ENCODE data around the gene ZNF654. TPM values are rescaled to one million over a fixed set of nuclear protein-coding genes. Genes with fewer than 3 reads are reported as not detected.

Gene ZNF654
- 7.6 and 34.3 TPM in 2 replicates for total RNA-seq

GRCh38 chr3:88058581-88059379 lies at the start of gene ZNF654, which contains the start of gene CGGBP1:
TSS of gene ZNF654 (plus strand) at chr3:88059255. CDS start at chr3:88059320, 65 bp downstream.
TSS of gene CGGBP1 (minus strand) at chr3:88059005. CDS start at chr3:88055976, 3,029 bp downstream.

GRCh38 chr3:88149509-88150362 lies 90.7 kb downstream of the ZNF654 start, which contains the start of gene C3orf38:
TSS of gene C3orf38 (plus strand) at chr3:88149959. CDS start at chr3:88150053, 94 bp downstream.

Other genes starting within 250 kb of the ZNF654 start
- 44.0 and 45.6 TPM in 2 replicates for gene CGGBP1, start 250 bp upstream of the ZNF654 start, total RNA-seq
- 13.4 and 19.5 TPM in 2 replicates for gene C3orf38, start 90.7 kb downstream of the ZNF654 start, total RNA-seq